ENCODE measurements around the gene ANKUB1. TPM values are rescaled to one million over a fixed set of nuclear protein-coding genes. Genes with fewer than 3 reads are reported as not detected.

ANKUB1 gene
- total RNA-seq, 4 donors from 2014 or later: not detected

DNA sequence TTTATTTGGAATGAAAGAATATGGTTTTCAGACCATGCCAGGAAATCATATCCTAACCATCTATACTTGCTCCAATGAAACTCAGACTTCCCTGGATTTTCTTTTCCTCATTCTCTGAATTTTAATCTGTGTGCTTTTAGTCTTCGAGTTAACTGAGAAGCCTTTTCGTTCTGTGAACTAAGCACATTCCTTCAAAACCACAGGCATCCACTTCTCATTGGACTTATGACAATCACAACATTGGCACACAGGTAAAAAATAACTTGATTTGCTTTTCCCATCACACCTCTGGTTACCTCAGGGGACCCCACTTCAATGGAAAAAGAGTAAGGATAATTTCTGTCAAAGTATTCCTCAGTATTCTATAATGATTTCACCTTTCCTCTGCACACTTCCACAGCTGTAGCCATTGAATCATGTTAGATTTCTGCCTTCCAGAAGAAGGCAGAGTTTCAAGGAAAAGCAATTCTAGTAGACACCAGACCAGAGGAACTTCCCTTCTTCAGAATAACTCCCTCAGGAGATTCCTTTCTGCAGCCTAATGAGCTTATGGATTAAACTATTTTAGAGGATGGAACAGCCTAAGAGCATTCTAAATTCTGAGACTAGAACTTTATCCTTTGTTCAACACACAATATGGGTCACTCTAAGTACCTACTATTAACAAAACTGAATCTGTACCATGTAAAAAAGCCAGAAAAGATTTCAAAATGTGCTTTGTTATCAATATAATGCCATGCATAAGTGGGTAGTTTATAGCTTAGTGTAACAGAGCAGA lies 56.0 kb downstream of the ANKUB1 start:
- H3K4me1 ChIP-seq: peaks cover 15 to 17% of the 10 kb centered on the region in 2 donors
- H3K27me3 ChIP-seq: no peaks in the 10 kb centered on the region
- H3K27ac ChIP-seq: peak overlapping the region; percentile 9 to 76 (median 61)
- 15 to 31% methylated on average over 2 of the region's 2 CpGs for WGBS, 2 donors
- TF ChIP-seq, protein P1, sequence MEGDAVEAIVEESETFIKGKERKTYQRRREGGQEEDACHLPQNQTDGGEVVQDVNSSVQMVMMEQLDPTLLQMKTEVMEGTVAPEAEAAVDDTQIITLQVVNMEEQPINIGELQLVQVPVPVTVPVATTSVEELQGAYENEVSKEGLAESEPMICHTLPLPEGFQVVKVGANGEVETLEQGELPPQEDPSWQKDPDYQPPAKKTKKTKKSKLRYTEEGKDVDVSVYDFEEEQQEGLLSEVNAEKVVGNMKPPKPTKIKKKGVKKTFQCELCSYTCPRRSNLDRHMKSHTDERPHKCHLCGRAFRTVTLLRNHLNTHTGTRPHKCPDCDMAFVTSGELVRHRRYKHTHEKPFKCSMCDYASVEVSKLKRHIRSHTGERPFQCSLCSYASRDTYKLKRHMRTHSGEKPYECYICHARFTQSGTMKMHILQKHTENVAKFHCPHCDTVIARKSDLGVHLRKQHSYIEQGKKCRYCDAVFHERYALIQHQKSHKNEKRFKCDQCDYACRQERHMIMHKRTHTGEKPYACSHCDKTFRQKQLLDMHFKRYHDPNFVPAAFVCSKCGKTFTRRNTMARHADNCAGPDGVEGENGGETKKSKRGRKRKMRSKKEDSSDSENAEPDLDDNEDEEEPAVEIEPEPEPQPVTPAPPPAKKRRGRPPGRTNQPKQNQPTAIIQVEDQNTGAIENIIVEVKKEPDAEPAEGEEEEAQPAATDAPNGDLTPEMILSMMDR (IDR thresholded peaks at IDR 0.05): no peak
- TF ChIP-seq POLR2A (IDR thresholded peaks at IDR 0.05): no peak
- peaks cover 7 to 16% of the 10 kb centered on the region in 2 donors for H3K36me3 ChIP-seq
- DNase-seq: peak in 1 of 2 donors; percentile 11
- no peaks in the 10 kb centered on the region for H3K9me3 ChIP-seq
- intact Hi-C loops (cut with DNase I): no loop called here
- no peak overlapping the region for H3K4me3 ChIP-seq (replicated peaks in 1 of 3)

DNA sequence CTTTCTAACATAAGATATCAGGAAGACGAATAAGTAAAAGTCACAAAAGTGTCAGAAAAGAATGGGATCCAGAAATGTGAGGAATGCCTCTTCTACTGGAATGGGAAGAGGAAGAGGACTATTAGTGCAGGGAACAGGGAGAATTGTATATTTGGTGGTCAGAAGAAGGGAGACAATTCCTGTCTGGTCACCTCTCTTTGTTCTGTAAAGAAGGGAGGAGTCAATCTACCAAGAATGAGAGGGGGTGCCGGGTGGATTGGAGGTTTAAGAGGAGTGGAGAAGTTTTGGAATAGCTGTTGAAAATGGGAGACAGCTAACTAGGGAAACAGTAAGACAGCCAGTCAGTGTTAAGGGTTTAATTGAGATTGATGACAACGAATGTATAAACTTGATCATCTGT lies 60.1 kb downstream of the ANKUB1 start:
- Histone ChIP-seq H3K4me1 (peaks cover 15 to 17% of the 10 kb centered on the region in 2 donors), H3K9me3 (no peaks in the 10 kb centered on the region), H3K27me3 (no peaks in the 10 kb centered on the region), H3K27ac (no peak overlapping the region), H3K36me3 (no peaks in the 10 kb centered on the region), H3K4me3 (replicated peaks in 1 of 3) (no peak overlapping the region)
- intact Hi-C loops (cut with DNase I): no loop called here
- TF ChIP-seq POLR2A (IDR thresholded peaks at IDR 0.05): no peak
- TF ChIP-seq, protein P1 (IDR thresholded peaks at IDR 0.05): no peak
- DNase-seq: no peak
- WGBS, 2 donors: 84 to 89% methylated on average over 3 of the region's 3 CpGs

- H3K4me3 ChIP-seq (replicated peaks in 1 of 3): no peak overlapping the region
- H3K4me1 ChIP-seq: no peaks in the 10 kb centered on the region
- 87 to 93% methylated on average over 2 of the region's 2 CpGs for WGBS, 2 donors
- intact Hi-C loops (cut with DNase I): no loop called here
- no peak overlapping the region for H3K27ac ChIP-seq
- DNase-seq: no peak
- no peaks in the 10 kb centered on the region for H3K27me3 ChIP-seq
- TF ChIP-seq, protein P1 (IDR thresholded peaks at IDR 0.05): no peak
- TF ChIP-seq POLR2A (IDR thresholded peaks at IDR 0.05): no peak
- H3K9me3 ChIP-seq: no peaks in the 10 kb centered on the region
- H3K36me3 ChIP-seq: no peaks in the 10 kb centered on the region
Observed at GRCh38 chr3:149727656-149728055, 64.7 kb downstream of the ANKUB1 start.

GRCh38 chr3:149726716-149727407 lies 65.5 kb downstream of the ANKUB1 start:
- no peaks in the 10 kb centered on the region for H3K9me3 ChIP-seq
- no peak overlapping the region for H3K4me3 ChIP-seq (replicated peaks in 1 of 3)
- H3K4me1 ChIP-seq: no peaks in the 10 kb centered on the region
- H3K36me3 ChIP-seq: no peaks in the 10 kb centered on the region
- TF ChIP-seq, protein P1 (IDR thresholded peaks at IDR 0.05): no peak
- H3K27ac ChIP-seq: no peak overlapping the region
- no peaks in the 10 kb centered on the region for H3K27me3 ChIP-seq
- no peak for DNase-seq
- 76 to 85% methylated on average over 2 of the region's 2 CpGs for WGBS, 2 donors
- intact Hi-C loops (cut with DNase I): no loop called here

DNA sequence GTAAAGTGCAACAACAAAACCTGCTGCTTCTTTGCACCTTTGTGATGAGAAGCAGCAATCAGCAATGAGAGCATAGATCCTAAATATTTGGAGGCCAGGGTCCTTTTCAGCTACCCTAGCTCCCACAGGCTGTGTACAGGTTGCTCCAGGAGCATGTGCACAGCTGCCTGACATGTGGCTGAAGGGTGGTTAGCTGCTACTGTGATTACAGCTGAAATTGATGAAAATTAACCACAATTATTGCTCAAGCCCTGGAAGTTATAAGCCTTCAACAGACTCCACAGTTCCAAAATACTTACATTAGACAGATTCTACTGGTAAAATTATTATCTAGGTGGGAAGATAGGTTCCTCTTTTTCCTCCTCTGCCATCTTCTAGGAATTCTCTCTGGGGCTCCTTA lies 68.6 kb downstream of the ANKUB1 start:
- Histone ChIP-seq H3K4me3 (replicated peaks in 1 of 3) (no peak overlapping the region), H3K9me3 (no peaks in the 10 kb centered on the region), H3K4me1 (no peaks in the 10 kb centered on the region), H3K36me3 (no peaks in the 10 kb centered on the region), H3K27me3 (no peaks in the 10 kb centered on the region), H3K27ac (no peak overlapping the region)
- DNase-seq: no peak
- intact Hi-C loops (cut with DNase I): no loop called here
- no peak for TF ChIP-seq POLR2A (IDR thresholded peaks at IDR 0.05)
- TF ChIP-seq, protein P1 (IDR thresholded peaks at IDR 0.05): no peak

Data from thyroid gland (tissue), 4 donors.